PC-9 (cell line): Measurements from ENCODE around the gene FBXO2. TPM values are rescaled to one million over a fixed set of nuclear protein-coding genes. Genes with fewer than 3 reads are reported as not detected.
A peak's percentile ranks its signal among the peaks of the same experiment; 100 is the strongest.

Experiments used
- BruUV-seq: library from RNA; stranded (reverse); fragments of 400-500 nt; replicated peaks from 2 replicates; lab custom pipeline; 2021; lab: Mats Ljungman, UMichigan
- CTCF ChIA-PET: fragments of 300-600 bp; sonication (Branson Sonifier 250); formaldehyde crosslinking; loops from one replicate; lab custom pipeline; 2022; ENCODE audit warnings: antibody characterized with exemption; lab: Charles Lee
- POLR2A ChIA-PET: fragments of 300-600 bp; sonication (Branson Sonifier 250); formaldehyde crosslinking; loops from one replicate; lab custom pipeline; 2022; ENCODE audit warnings: antibody characterized with exemption; ENCODE audit not compliant: unreplicated experiment; lab: Charles Lee
- DNase-seq, 2 experiments: peaks; one replicate each; pipeline versions ENCODE4 v3.0.0 to v3.0.0-alpha.2; 2015 to 2022; ENCODE audit warnings: mixed read lengths in 1 of 2
- H2AFZ ChIP-seq: fragments of 200-600 bp; sonication (generic); 2 replicates; pipeline ENCODE4 v1.8.1; 2017; ENCODE audit warnings: antibody characterized with exemption
- H3F3A ChIP-seq: fragments of 200-600 bp; sonication (generic); 2 replicates; pipeline ENCODE4 v1.8.1; 2017; ENCODE audit warnings: antibody characterized with exemption, mild to moderate bottlenecking, low read depth; ENCODE audit not compliant: insufficient read depth
- H3K27ac ChIP-seq: fragments of 200-600 bp; sonication (generic); 2 replicates; pipeline ENCODE4 v1.6.1; 2016; ENCODE audit warnings: mixed run types
- H3K27me3 ChIP-seq: fragments of 200-600 bp; sonication (generic); 2 replicates; pipeline ENCODE4 v1.6.1; 2016; ENCODE audit warnings: low read depth, mixed run types; ENCODE audit not compliant: insufficient read depth
- H3K36me3 ChIP-seq: fragments of 200-600 bp; sonication (generic); 2 replicates; pipeline ENCODE4 v1.6.1; 2016; ENCODE audit warnings: low read depth, mixed run types
- H3K4me1 ChIP-seq: fragments of 200-600 bp; sonication (generic); replicated peaks from 2 replicates; pipeline ENCODE4 v1.6.1; 2016; ENCODE audit warnings: mixed run types; ENCODE audit not compliant: insufficient read depth
- H3K4me2 ChIP-seq: fragments of 200-600 bp; sonication (generic); 2 replicates; pipeline ENCODE4 v1.6.1; 2017; ENCODE audit warnings: mixed run types
- H3K4me3 ChIP-seq: fragments of 200-600 bp; sonication (generic); 2 replicates; pipeline ENCODE4 v1.6.1; 2016; ENCODE audit warnings: mixed run types
- H3K79me2 ChIP-seq: fragments of 200-600 bp; sonication (generic); 2 replicates; pipeline ENCODE4 v1.6.1; 2017; ENCODE audit warnings: low read depth, mixed run types
- H3K9me2 ChIP-seq: fragments of 200-600 bp; sonication (generic); 2 replicates; pipeline ENCODE4 v1.8.1; 2017; ENCODE audit warnings: mild to moderate bottlenecking; ENCODE audit not compliant: insufficient read depth
- H3K9me3 ChIP-seq: fragments of 200-600 bp; sonication (generic); 2 replicates; pipeline ENCODE4 v1.8.1; 2016; ENCODE audit warnings: low read depth; ENCODE audit not compliant: insufficient read depth
- H4K20me1 ChIP-seq: fragments of 200-600 bp; sonication (generic); 2 replicates; pipeline ENCODE4 v1.8.1; 2017; ENCODE audit not compliant: insufficient read depth
- CTCF ChIP-seq: fragments of 200-600 bp; sonication (generic); conservative IDR thresholded peaks from 2 replicates; pipeline ENCODE4 v1.6.1; 2017; ENCODE audit warnings: mixed run types, antibody characterized with exemption, mild to moderate bottlenecking, moderate library complexity
- EZH2 ChIP-seq: fragments of 200-600 bp; sonication (generic); IDR thresholded peaks from 2 replicates; pipeline ENCODE4 v1.8.0; 2017; ENCODE audit warnings: antibody characterized with exemption, low read depth
- intact Hi-C: fragments of 100-400 bp; cut with micrococcal nuclease; formaldehyde crosslinking; loops from one replicate; pipeline ENCODE4 v1.10.0; 2022; ENCODE audit not compliant: unreplicated experiment
- total RNA-seq: library from RNA; stranded (reverse); gene quantifications from 2 replicates; pipeline ENCODE4 v1.2.3, GENCODE V29; 2021

Gene FBXO2
- total RNA-seq, 1 experiment from 2014 or later = 40.3 TPM

- H3K4me3 ChIP-seq = no peak overlapping the region
- TF ChIP-seq CTCF (no peak), EZH2 (no peak)
- H3F3A ChIP-seq = no peaks in the 10 kb centered on the region
- no peaks in the 10 kb centered on the region for H4K20me1 ChIP-seq
- ChIA-PET CTCF (no interaction called here), POLR2A (no interaction called here)
- H3K27ac ChIP-seq = no peak overlapping the region
- H3K4me2 ChIP-seq = no peak overlapping the region
- no peaks in the 10 kb centered on the region for H3K79me2 ChIP-seq
- BruUV-seq = no TSS peak
- H3K9me2 ChIP-seq = no peaks in the 10 kb centered on the region
- DNase-seq = no peak
- H3K9me3 ChIP-seq = no peaks in the 10 kb centered on the region
- no peaks in the 10 kb centered on the region for H3K4me1 ChIP-seq
- H2AFZ ChIP-seq = no peak overlapping the region
- H3K36me3 ChIP-seq = no peaks in the 10 kb centered on the region
- H3K27me3 ChIP-seq = peaks cover 96% of the 10 kb centered on the region
- intact Hi-C loops = no loop called here
These were observed 36.5 kb downstream of the FBXO2 start for GRCh38 chr1:11617741-11618140.

- intact Hi-C loops = no loop called here
- no peaks in the 10 kb centered on the region for H3F3A ChIP-seq
- no peak overlapping the region for H3K27ac ChIP-seq
- no peak overlapping the region for H3K4me2 ChIP-seq
- H3K9me3 ChIP-seq = no peaks in the 10 kb centered on the region
- ChIA-PET POLR2A (no interaction called here), CTCF (no interaction called here)
- H3K36me3 ChIP-seq = no peaks in the 10 kb centered on the region
- H4K20me1 ChIP-seq = no peaks in the 10 kb centered on the region
- no TSS peak for BruUV-seq
- TF ChIP-seq EZH2 (no peak), CTCF (no peak)
- H2AFZ ChIP-seq = no peak overlapping the region
- H3K79me2 ChIP-seq = no peaks in the 10 kb centered on the region
- peaks cover 96% of the 10 kb centered on the region for H3K27me3 ChIP-seq
- H3K4me1 ChIP-seq = no peaks in the 10 kb centered on the region
- peak in 1 of 2 experiments; percentile 35 for DNase-seq
- no peaks in the 10 kb centered on the region for H3K9me2 ChIP-seq
- H3K4me3 ChIP-seq = no peak overlapping the region
These were observed 36.9 kb downstream of the FBXO2 start for GRCh38 chr1:11617314-11617713.

GRCh38 chr1:11616766-11617165 is 37.5 kb downstream of the FBXO2 start:
- POLR2A ChIA-PET = no interaction called here
- no peaks in the 10 kb centered on the region for H3K4me1 ChIP-seq
- no peak overlapping the region for H3K4me3 ChIP-seq
- BruUV-seq = no TSS peak
- H4K20me1 ChIP-seq = no peaks in the 10 kb centered on the region
- no peak overlapping the region for H3K27ac ChIP-seq
- H3K4me2 ChIP-seq = no peak overlapping the region
- H3K9me2 ChIP-seq = no peaks in the 10 kb centered on the region
- no peak for DNase-seq
- H3K36me3 ChIP-seq = no peaks in the 10 kb centered on the region
- H3K27me3 ChIP-seq = peaks cover 94% of the 10 kb centered on the region
- intact Hi-C loops = no loop called here
- CTCF ChIA-PET = no interaction called here
- H3K9me3 ChIP-seq = no peaks in the 10 kb centered on the region
- no peak for TF ChIP-seq EZH2
- H3F3A ChIP-seq = no peaks in the 10 kb centered on the region
- H3K79me2 ChIP-seq = no peaks in the 10 kb centered on the region
- no peak overlapping the region for H2AFZ ChIP-seq

- Histone ChIP-seq H2AFZ (no peak overlapping the region), H3K36me3 (no peaks in the 10 kb centered on the region), H4K20me1 (no peaks in the 10 kb centered on the region), H3K4me3 (no peak overlapping the region), H3K27ac (no peak overlapping the region), H3K27me3 (peaks cover 84% of the 10 kb centered on the region), H3K4me2 (no peak overlapping the region), H3K4me1 (no peaks in the 10 kb centered on the region), H3K9me3 (no peaks in the 10 kb centered on the region), H3F3A (no peaks in the 10 kb centered on the region), H3K79me2 (no peaks in the 10 kb centered on the region), H3K9me2 (no peaks in the 10 kb centered on the region)
- intact Hi-C loops = no loop called here
- TF ChIP-seq EZH2 (no peak), CTCF (no peak)
- BruUV-seq = no TSS peak
- POLR2A ChIA-PET = no interaction called here
- DNase-seq = no peak
- CTCF ChIA-PET = no interaction called here
These were observed 39.1 kb downstream of the FBXO2 start for GRCh38 chr1:11615090-11615489.
